Measurements from ENCODE around the gene RHOBTB1. TPM values are rescaled to one million over a fixed set of nuclear protein-coding genes. Genes with fewer than 3 reads are reported as not detected.

RHOBTB1 gene
- total and polyA plus RNA-seq, 9 of the 15 experiments (the other 6 are each of a cell fraction or from before 2014, with no cell fraction given), result 1.7 to 11.7 (median 9.3) TPM

- TF ChIP-seq ZBTB40 (IDR thresholded peaks at IDR 0.05) (peak; percentile 34; the same call in 1 of the 2 replicates), ZBTB40 (CRISPR knock-in tag; IDR thresholded peaks at IDR 0.05) (no peak), RNF2 (IDR thresholded peaks at IDR 0.05) (0 out of 2 replicates have a peak, but pooled peaks have one; percentile 25), CREB1 (IDR thresholded peaks at IDR 0.05) (no peak), CREB1 (CRISPR knock-in tag; IDR thresholded peaks at IDR 0.05) (peak; percentile 63), EP400 (IDR thresholded peaks at IDR 0.05) (peak; percentile 66), HNRNPK (IDR thresholded peaks at IDR 0.05; ENCODE audit: low read depth, low read length, poor library complexity, severe bottlenecking) (no peak), KLF6 (CRISPR knock-in tag; IDR thresholded peaks at IDR 0.05; ENCODE audit: borderline replicate concordance) (peak; percentile 65; the same call in 1 of the 2 replicates), POLR2AphosphoS5 (IDR thresholded peaks at IDR 0.05; ENCODE audit: control insufficient read depth, insufficient read depth, low read depth, low read length) (0 out of 2 replicates have a peak, but pooled peaks have one; percentile 50), ZNF583 (CRISPR knock-in tag; IDR thresholded peaks at IDR 0.05) (peak; percentile 69; the same call in 1 of the 2 replicates), CHD4 (IDR thresholded peaks at IDR 0.05; ENCODE audit: insufficient read depth, insufficient replicate concordance, low read depth, low read length, poor library complexity, severe bottlenecking) (no peak), MXI1 (IDR thresholded peaks at IDR 0.05; ENCODE audit: low read depth, low read length) (peak; percentile 34; the same call in 1 of the 2 replicates), SRF (CRISPR knock-in tag; IDR thresholded peaks at IDR 0.05) (peak in 1 of 2 experiments; percentile 29; a peak in 1 of 4 replicates), ZBTB9 (CRISPR knock-in tag; IDR thresholded peaks at IDR 0.05) (0 out of 2 replicates have a peak, but pooled peaks have one; percentile 49), POLR2H (tag; IDR thresholded peaks at IDR 0.05; ENCODE audit: low read depth) (peak; percentile 57; the same call in 1 of the 2 replicates)
Observed at GRCh38 chr10:60944058-60944909, at the start of gene RHOBTB1 (continued).

Measured in K562 (cell line).